Measurements from ENCODE around the gene POU6F2. TPM values are rescaled to one million over a fixed set of nuclear protein-coding genes. Genes with fewer than 3 reads are reported as not detected.

The POU6F2 gene
- total RNA-seq, 1 experiment from 2014 or later = not detected

DNA sequence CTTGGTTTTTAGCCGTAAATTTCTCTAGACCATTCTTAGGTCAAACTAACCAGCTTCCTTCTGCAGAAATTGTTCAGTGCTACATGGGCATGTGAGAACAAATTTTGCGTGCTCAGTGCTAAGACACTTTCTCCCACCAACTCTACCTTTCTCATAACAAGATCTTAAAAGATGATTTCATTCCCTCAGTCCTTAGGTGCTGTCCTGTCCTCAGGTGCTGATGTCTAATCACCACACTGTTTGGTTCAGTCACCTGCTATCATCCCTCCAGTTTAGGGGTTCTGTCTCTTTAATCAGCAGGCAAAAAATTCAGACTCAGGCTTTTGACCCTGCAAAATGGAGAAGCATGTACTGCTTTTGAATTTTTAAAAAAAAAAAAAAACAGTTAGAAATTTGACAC is 361.0 kb downstream of the POU6F2 start:
- H3K9ac ChIP-seq (ENCODE audit: low read length) = no peak overlapping the region
- H3K4me3 ChIP-seq (ENCODE audit: low read length) = no peak overlapping the region
- ChIA-PET CTCF (no interaction called here), POLR2A (ENCODE audit: unreplicated experiment) (no interaction called here)
- no peaks in the 10 kb centered on the region for H3K79me2 ChIP-seq (ENCODE audit: low read length)
- H3F3A ChIP-seq (ENCODE audit: low read length, unreplicated experiment) = no peaks in the 10 kb centered on the region
- DNase-seq (no peak), ATAC-seq (no peak)
- TF ChIP-seq EZH2phosphoT487 (IDR thresholded peaks at IDR 0.05; ENCODE audit: borderline replicate concordance, low read length) (no peak), EZH2 (IDR thresholded peaks at IDR 0.05; ENCODE audit: low read length, unreplicated experiment) (no peak)
- TF ChIP-seq, protein P1, sequence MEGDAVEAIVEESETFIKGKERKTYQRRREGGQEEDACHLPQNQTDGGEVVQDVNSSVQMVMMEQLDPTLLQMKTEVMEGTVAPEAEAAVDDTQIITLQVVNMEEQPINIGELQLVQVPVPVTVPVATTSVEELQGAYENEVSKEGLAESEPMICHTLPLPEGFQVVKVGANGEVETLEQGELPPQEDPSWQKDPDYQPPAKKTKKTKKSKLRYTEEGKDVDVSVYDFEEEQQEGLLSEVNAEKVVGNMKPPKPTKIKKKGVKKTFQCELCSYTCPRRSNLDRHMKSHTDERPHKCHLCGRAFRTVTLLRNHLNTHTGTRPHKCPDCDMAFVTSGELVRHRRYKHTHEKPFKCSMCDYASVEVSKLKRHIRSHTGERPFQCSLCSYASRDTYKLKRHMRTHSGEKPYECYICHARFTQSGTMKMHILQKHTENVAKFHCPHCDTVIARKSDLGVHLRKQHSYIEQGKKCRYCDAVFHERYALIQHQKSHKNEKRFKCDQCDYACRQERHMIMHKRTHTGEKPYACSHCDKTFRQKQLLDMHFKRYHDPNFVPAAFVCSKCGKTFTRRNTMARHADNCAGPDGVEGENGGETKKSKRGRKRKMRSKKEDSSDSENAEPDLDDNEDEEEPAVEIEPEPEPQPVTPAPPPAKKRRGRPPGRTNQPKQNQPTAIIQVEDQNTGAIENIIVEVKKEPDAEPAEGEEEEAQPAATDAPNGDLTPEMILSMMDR (conservative IDR thresholded peaks at IDR 0.05; ENCODE audit: low read depth, low read length) = no peak
- no peaks in the 10 kb centered on the region for H3K9me2 ChIP-seq (replicated peaks; ENCODE audit: low read length)
- H3K27me3 ChIP-seq (ENCODE audit: low read length) = peaks cover 76% of the 10 kb centered on the region
- H4K20me1 ChIP-seq (ENCODE audit: low read length) = no peaks in the 10 kb centered on the region
- H3K27ac ChIP-seq (ENCODE audit: low read length) = no peak overlapping the region
- intact Hi-C loops (cut with micrococcal nuclease) = no loop called here
- H3K4me1 ChIP-seq (ENCODE audit: insufficient read depth, low read length) = no peaks in the 10 kb centered on the region
- no peaks in the 10 kb centered on the region for H3K9me3 ChIP-seq (ENCODE audit: low read length)
- BruUV-seq (replicated peaks) = no TSS peak
- no peak overlapping the region for H2AFZ ChIP-seq (ENCODE audit: low read length)
- H3K36me3 ChIP-seq (ENCODE audit: low read depth, low read length) = no peaks in the 10 kb centered on the region
- no peak overlapping the region for H3K4me2 ChIP-seq (ENCODE audit: low read length)

DNA sequence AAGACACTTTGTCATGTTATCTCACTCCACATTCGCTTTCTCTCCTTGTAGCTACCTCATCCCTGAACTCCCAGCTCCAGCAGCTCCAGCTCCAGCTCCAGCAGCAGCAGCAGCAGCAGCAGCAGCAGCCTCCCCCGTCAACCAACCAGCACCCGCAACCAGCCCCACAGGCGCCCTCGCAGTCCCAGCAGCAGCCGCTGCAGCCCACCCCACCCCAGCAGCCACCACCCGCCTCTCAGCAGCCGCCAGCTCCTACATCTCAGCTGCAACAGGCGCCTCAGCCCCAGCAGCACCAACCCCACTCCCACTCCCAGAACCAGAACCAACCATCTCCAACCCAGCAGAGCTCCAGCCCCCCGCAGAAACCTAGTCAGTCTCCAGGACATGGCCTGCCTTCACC is 361.9 kb downstream of the POU6F2 start:
- ATAC-seq (no peak), DNase-seq (no peak)
- TF ChIP-seq, protein P1 (conservative IDR thresholded peaks at IDR 0.05; ENCODE audit: low read depth, low read length) = no peak
- TF ChIP-seq EZH2phosphoT487 (IDR thresholded peaks at IDR 0.05; ENCODE audit: borderline replicate concordance, low read length) (no peak), EZH2 (IDR thresholded peaks at IDR 0.05; ENCODE audit: low read length, unreplicated experiment) (no peak)
- ChIA-PET CTCF (no interaction called here), POLR2A (ENCODE audit: unreplicated experiment) (no interaction called here)
- no TSS peak for BruUV-seq (replicated peaks)
- H3K4me1 ChIP-seq (ENCODE audit: insufficient read depth, low read length) = no peaks in the 10 kb centered on the region
- H3K4me2 ChIP-seq (ENCODE audit: low read length) = no peak overlapping the region
- H3K9me3 ChIP-seq (ENCODE audit: low read length) = no peaks in the 10 kb centered on the region
- no peak overlapping the region for H3K4me3 ChIP-seq (ENCODE audit: low read length)
- H3K27ac ChIP-seq (ENCODE audit: low read length) = no peak overlapping the region
- peaks cover 76% of the 10 kb centered on the region for H3K27me3 ChIP-seq (ENCODE audit: low read length)
- no peak overlapping the region for H2AFZ ChIP-seq (ENCODE audit: low read length)
- no peaks in the 10 kb centered on the region for H3K79me2 ChIP-seq (ENCODE audit: low read length)
- H4K20me1 ChIP-seq (ENCODE audit: low read length) = no peaks in the 10 kb centered on the region
- H3K36me3 ChIP-seq (ENCODE audit: low read depth, low read length) = no peaks in the 10 kb centered on the region
- no peak overlapping the region for H3K9ac ChIP-seq (ENCODE audit: low read length)
- no peaks in the 10 kb centered on the region for H3F3A ChIP-seq (ENCODE audit: low read length, unreplicated experiment)
- intact Hi-C loops (cut with micrococcal nuclease) = no loop called here
- no peaks in the 10 kb centered on the region for H3K9me2 ChIP-seq (replicated peaks; ENCODE audit: low read length)

DNA sequence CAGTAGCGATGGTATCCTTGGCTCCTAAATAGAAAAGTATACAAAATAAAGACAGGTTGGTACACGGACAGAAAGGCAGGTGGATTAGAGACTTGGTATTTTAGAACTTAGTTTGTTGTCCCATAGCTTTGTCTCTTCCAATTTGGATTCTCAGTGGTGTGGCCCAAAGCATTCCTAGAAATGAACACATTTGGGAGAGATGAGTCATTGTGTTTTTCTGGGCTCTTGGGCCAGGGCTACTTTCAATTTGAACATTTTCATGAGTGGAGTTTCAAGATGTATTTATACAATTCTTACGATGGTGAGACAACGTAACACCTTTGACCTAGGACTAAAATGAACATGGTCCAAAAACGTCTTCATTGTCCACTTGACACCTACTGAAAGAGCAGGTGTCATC is 363.4 kb downstream of the POU6F2 start:
- no peak for TF ChIP-seq EZH2 (IDR thresholded peaks at IDR 0.05; ENCODE audit: low read length, unreplicated experiment)
- TF ChIP-seq, protein P1 (conservative IDR thresholded peaks at IDR 0.05; ENCODE audit: low read depth, low read length) = no peak
- TF ChIP-seq EZH2phosphoT487 (IDR thresholded peaks at IDR 0.05; ENCODE audit: borderline replicate concordance, low read length) = no peak
- H3K9me2 ChIP-seq (replicated peaks; ENCODE audit: low read length) = no peaks in the 10 kb centered on the region
- intact Hi-C loops (cut with micrococcal nuclease) = no loop called here

More for the DNA sequence above, 363.4 kb downstream of the POU6F2 start:
- ChIA-PET POLR2A (ENCODE audit: unreplicated experiment) (no interaction called here), CTCF (no interaction called here)
- Histone ChIP-seq H3K36me3 (ENCODE audit: low read depth, low read length) (no peaks in the 10 kb centered on the region), H2AFZ (ENCODE audit: low read length) (no peak overlapping the region), H3K27ac (ENCODE audit: low read length) (no peak overlapping the region), H4K20me1 (ENCODE audit: low read length) (no peaks in the 10 kb centered on the region), H3F3A (ENCODE audit: low read length, unreplicated experiment) (no peaks in the 10 kb centered on the region), H3K9me3 (ENCODE audit: low read length) (no peaks in the 10 kb centered on the region), H3K4me1 (ENCODE audit: insufficient read depth, low read length) (no peaks in the 10 kb centered on the region), H3K79me2 (ENCODE audit: low read length) (no peaks in the 10 kb centered on the region), H3K4me2 (ENCODE audit: low read length) (no peak overlapping the region), H3K9ac (ENCODE audit: low read length) (no peak overlapping the region), H3K4me3 (ENCODE audit: low read length) (no peak overlapping the region), H3K27me3 (ENCODE audit: low read length) (peaks cover 76% of the 10 kb centered on the region)
- no TSS peak for BruUV-seq (replicated peaks)
- no peak for DNase-seq
- ATAC-seq = no peak

Data from PC-3 (cell line).